ENCODE measurements around the gene CDK5RAP1.

Gene CDK5RAP1

GRCh38 chr20:33373735-33374605, 27.3 kb downstream of the CDK5RAP1 start:
- DNase-seq, result no peak

GRCh38 chr20:33372993-33373441, 28.3 kb downstream of the CDK5RAP1 start:
- DNase-seq, result no peak

- no peak for DNase-seq
These were observed 31.0 kb downstream of the CDK5RAP1 start for GRCh38 chr20:33370291-33370690.

- DNase-seq, result no peak
These were observed 38.4 kb downstream of the CDK5RAP1 start for GRCh38 chr20:33362898-33363297.

GRCh38 chr20:33359399-33360261, 41.7 kb downstream of the CDK5RAP1 start:
- no peak for DNase-seq

- DNase-seq, result no peak
These were observed 48.3 kb downstream of the CDK5RAP1 start for GRCh38 chr20:33353013-33353402.

GRCh38 chr20:33352258-33353012, 48.9 kb downstream of the CDK5RAP1 start:
- no peak for DNase-seq

GRCh38 chr20:33351696-33352095, 49.6 kb downstream of the CDK5RAP1 start:
- no peak for DNase-seq

GRCh38 chr20:33349493-33349892, 51.8 kb downstream of the CDK5RAP1 start:
- no peak for DNase-seq

- DNase-seq, result no peak
These were observed 53.0 kb downstream of the CDK5RAP1 start for GRCh38 chr20:33348136-33348937.

- DNase-seq, result no peak
These were observed 56.0 kb downstream of the CDK5RAP1 start for GRCh38 chr20:33345342-33345741.

GRCh38 chr20:33343521-33343920, 57.8 kb downstream of the CDK5RAP1 start:
- DNase-seq, result no peak

GRCh38 chr20:33339515-33340058, 61.7 kb downstream of the CDK5RAP1 start:
- no peak for DNase-seq

GRCh38 chr20:33338467-33339258, 62.7 kb downstream of the CDK5RAP1 start:
- no peak for DNase-seq

- DNase-seq, result no peak
These were observed 63.7 kb downstream of the CDK5RAP1 start for GRCh38 chr20:33337531-33338165.

GRCh38 chr20:33337119-33337518, 64.2 kb downstream of the CDK5RAP1 start:
- DNase-seq, result no peak

GRCh38 chr20:33336375-33336774, 64.9 kb downstream of the CDK5RAP1 start:
- no peak for DNase-seq

GRCh38 chr20:33334111-33334510, 67.2 kb downstream of the CDK5RAP1 start:
- DNase-seq, result no peak

- DNase-seq, result no peak
These were observed 67.7 kb downstream of the CDK5RAP1 start for GRCh38 chr20:33333616-33334015.

- DNase-seq, result no peak
These were observed 68.3 kb downstream of the CDK5RAP1 start for GRCh38 chr20:33332905-33333456.
